Cortex of kidney (tissue), 1 donor: ENCODE measurements around the gene SDF2.

Source experiments
- DNase-seq: peaks from one replicate; lab custom pipeline; 2025; lab: John Stamatoyannopoulos, UW

Gene SDF2

GRCh38 chr17:28661635-28662526 lies at the start of gene SDF2, which contains the start of gene SUPT6H:
SDF2 (minus strand) TSS chr17:28661906; CDS start chr17:28661876, 30 bp downstream.
SUPT6H (plus strand) TSS chr17:28662205; CDS start chr17:28673402, 11,197 bp downstream.
- DNase-seq = no peak

- peak; percentile 99 for DNase-seq
Observed at GRCh38 chr17:28710861-28711722, 49.4 kb upstream of the SDF2 start.

GRCh38 chr17:28707339-28707720 lies 45.6 kb upstream of the SDF2 start:
- no peak for DNase-seq

- no peak for DNase-seq
Observed at GRCh38 chr17:28706471-28707338, 45.0 kb upstream of the SDF2 start.

GRCh38 chr17:28705728-28706334 lies 44.1 kb upstream of the SDF2 start:
- no peak for DNase-seq

GRCh38 chr17:28705074-28705659 lies 43.5 kb upstream of the SDF2 start:
- DNase-seq = no peak

- no peak for DNase-seq
Observed at GRCh38 chr17:28704219-28704858, 42.6 kb upstream of the SDF2 start.

GRCh38 chr17:28703552-28704218 lies 42.0 kb upstream of the SDF2 start:
- no peak for DNase-seq

GRCh38 chr17:28702752-28703150 lies 41.0 kb upstream of the SDF2 start:
- no peak for DNase-seq

GRCh38 chr17:28702026-28702751 lies 40.5 kb upstream of the SDF2 start:
- DNase-seq = no peak

GRCh38 chr17:28700830-28701492 lies 39.3 kb upstream of the SDF2 start:
- DNase-seq = no peak

GRCh38 chr17:28700278-28700677 lies 38.6 kb upstream of the SDF2 start:
- DNase-seq = no peak

GRCh38 chr17:28698253-28698941 lies 36.7 kb upstream of the SDF2 start:
- DNase-seq = no peak

GRCh38 chr17:28693869-28694268 lies 32.2 kb upstream of the SDF2 start:
- no peak for DNase-seq

GRCh38 chr17:28689011-28689410 lies 27.3 kb upstream of the SDF2 start:
- no peak for DNase-seq

GRCh38 chr17:28688481-28688880 lies 26.8 kb upstream of the SDF2 start:
- no peak for DNase-seq

- DNase-seq = no peak
Observed at GRCh38 chr17:28686296-28686695, 24.6 kb upstream of the SDF2 start.

GRCh38 chr17:28685366-28685765 lies 23.7 kb upstream of the SDF2 start:
- no peak for DNase-seq
